ENCODE measurements around the gene USP47.
A peak's percentile ranks its signal among the peaks of the same experiment; 100 is the strongest.

Gene USP47

DNA sequence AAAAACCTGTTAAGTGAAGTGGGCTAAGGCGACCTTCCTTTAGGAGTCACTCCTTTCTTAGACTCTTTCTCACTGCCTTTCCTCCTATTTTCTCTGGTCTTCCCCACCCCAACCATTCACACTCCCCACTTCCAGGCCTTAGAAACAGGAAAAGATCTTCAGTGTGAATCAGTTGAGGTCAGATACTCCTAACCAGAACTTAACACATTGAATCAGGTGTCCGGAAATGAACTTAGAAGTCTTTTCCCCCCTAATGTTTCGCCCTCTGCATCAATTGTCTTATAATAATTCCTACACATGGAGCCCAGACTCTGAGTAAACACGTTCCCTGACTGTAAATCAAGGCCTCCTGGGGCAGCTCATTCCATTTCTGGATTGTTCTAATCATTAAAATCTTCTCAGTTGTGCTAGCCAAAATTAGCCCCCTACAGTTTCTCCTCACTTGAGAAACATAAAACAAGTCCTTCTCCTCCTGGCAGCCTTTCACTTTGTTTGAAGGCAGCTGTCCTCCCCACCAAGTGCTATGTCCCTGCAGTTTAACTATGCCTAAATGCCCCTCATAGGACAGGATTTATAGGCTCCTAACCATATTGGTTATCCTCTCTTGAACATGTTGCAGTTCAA is 32.7 kb upstream of the USP47 start:
- H3K23ac ChIP-seq (ENCODE audit: low read depth, low read length, poor library complexity): no peak overlapping the region
- H3K27me3 ChIP-seq (ENCODE audit: control insufficient read depth in 3 of 3, insufficient read depth in 3 of 3, low read depth in 1 of 3, low read length in 3 of 3): peaks cover 0 to 5% (median 0%) of the 10 kb centered on the region in 3 experiments
- no peak overlapping the region for H4K8ac ChIP-seq (ENCODE audit: low read depth, low read length)
- H3K79me1 ChIP-seq (ENCODE audit: low read depth, low read length): no peaks in the 10 kb centered on the region
- H3K14ac ChIP-seq (ENCODE audit: low read length): no peak overlapping the region
- DNase-seq (ENCODE audit: low spot score): no peak
- no peak overlapping the region for H3K9ac ChIP-seq (ENCODE audit: low read depth, low read length, poor library complexity)
- no peak overlapping the region for H3K4me2 ChIP-seq (ENCODE audit: insufficient read depth, low read length, poor library complexity, severe bottlenecking)
- H3K4ac ChIP-seq (ENCODE audit: low read length): no peak overlapping the region
- H3K9me3 ChIP-seq (replicated peaks in 1 of 2; ENCODE audit: control insufficient read depth in 2 of 2, insufficient read depth in 1 of 2, low read depth in 1 of 2, low read length in 2 of 2): no peaks in the 10 kb centered on the region
- no peak overlapping the region for H2BK120ac ChIP-seq (ENCODE audit: low read depth, low read length)
- H3K18ac ChIP-seq (ENCODE audit: low read length): no peak overlapping the region
- no peak overlapping the region for H2BK12ac ChIP-seq (ENCODE audit: low read length)
- H2AK5ac ChIP-seq (ENCODE audit: low read depth, low read length): no peak overlapping the region
- H3K36me3 ChIP-seq (replicated peaks in 1 of 2; ENCODE audit: control insufficient read depth in 2 of 2, insufficient read depth in 2 of 2, low read length in 2 of 2): no peaks in the 10 kb centered on the region
- no peak overlapping the region for H2BK15ac ChIP-seq (ENCODE audit: low read length)
- H2AFZ ChIP-seq (ENCODE audit: low read length): no peak overlapping the region
- H3K27ac ChIP-seq (replicated peaks; ENCODE audit: low read length): no peak overlapping the region
- no peak overlapping the region for H4K91ac ChIP-seq (ENCODE audit: low read depth, low read length, poor library complexity)
- H2BK5ac ChIP-seq (ENCODE audit: low read length): no peak overlapping the region
- no CpG with 5 or more reads among the region's 4 CpGs for WGBS, 2 donors (ENCODE audit: extremely low coverage in 2 of 2, insufficient read length in 2 of 2, insufficient replicate concordance in 1 of 2)
- H3K4me1 ChIP-seq (ENCODE audit: control insufficient read depth in 2 of 2, insufficient read depth in 1 of 2, low read depth in 1 of 2, low read length in 2 of 2): no peaks in the 10 kb centered on the region
- no peak overlapping the region for H3K4me3 ChIP-seq (ENCODE audit: low read length in 2 of 2)

DNA sequence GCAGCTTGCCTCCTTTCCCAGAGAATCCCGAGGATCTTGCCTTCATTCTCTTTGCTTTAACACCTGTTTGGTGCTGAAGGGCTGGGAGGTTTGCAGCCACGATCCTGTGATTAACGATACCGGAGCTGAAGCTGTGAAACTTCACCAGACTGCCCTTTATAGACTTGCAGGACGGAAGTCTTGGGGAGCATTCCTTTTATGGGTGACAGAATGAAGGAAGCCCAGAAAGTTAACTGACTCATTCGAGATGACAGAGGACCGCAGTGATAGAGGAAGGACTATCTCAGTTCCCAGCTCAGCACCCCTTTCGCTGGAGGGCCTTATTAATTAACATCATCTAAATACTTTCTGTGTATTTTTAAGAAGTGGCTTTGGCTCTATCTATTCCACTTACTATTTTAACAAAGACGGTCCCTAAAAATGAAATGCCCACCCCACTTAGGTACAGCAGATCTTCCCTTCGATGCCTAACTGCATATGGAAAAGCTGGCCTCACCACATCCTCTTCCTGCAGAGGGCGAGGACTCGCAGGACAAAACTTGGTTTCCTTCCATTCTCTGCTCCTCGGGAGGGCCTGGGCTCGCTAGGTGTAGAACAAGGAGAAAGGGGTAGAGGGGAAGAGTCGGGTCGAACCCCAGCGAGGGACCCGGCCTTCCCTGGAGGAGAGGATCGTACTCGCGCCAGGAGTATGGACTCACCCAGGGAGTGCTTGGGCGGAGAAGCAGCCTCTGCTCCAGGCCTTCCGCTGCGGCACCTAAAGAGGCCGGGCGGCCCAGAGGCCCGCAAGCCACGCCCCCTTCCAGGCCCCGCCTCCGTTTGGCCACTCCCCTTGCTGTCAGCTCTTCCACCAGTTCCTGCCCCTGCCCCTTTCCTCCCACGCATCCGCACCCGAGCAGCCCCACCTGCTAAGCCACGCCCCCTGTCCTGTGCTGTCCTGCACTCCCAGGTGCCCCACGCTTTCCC is 30.7 kb upstream of the USP47 start:
- DNase-seq (ENCODE audit: low spot score): no peak
- H2AK5ac ChIP-seq (ENCODE audit: low read depth, low read length): no peak overlapping the region

DNA sequence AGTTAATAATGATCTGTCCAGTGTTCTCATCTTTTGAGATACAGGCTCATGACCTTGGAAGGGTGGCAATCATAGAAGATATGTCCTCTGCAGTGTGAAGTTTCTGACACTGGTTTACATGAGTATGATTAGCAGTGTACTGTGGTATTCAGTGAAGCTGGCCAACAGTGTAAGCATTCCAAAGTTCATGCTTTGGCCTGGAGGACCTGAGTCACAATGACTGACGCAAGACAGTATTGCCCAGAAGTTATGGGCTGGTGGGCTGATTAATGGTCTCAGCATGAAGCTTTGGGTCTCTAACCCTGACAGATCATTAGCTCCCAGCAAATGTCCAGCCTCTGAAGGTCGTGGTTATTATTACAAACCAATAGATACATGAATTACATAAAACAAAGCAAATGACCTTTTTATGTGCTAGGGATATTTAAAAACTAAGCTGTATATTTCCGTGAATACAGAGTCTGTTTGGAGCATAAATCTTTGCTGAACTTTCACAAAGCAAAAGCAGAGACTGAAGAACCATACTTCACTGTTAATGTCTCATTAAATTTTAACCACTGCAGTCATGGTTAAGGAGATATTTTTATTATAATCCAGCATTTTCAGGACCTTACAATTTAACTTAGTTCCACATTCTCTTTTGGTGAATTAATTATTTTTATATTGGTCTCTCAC is 28.3 kb upstream of the USP47 start:
- Histone ChIP-seq H3K4me1 (ENCODE audit: control insufficient read depth in 2 of 2, insufficient read depth in 1 of 2, low read depth in 1 of 2, low read length in 2 of 2) (no peaks in the 10 kb centered on the region), H3K4me2 (ENCODE audit: insufficient read depth, low read length, poor library complexity, severe bottlenecking) (no peak overlapping the region), H4K8ac (ENCODE audit: low read depth, low read length) (no peak overlapping the region), H3K79me1 (ENCODE audit: low read depth, low read length) (no peaks in the 10 kb centered on the region), H2BK15ac (ENCODE audit: low read length) (no peak overlapping the region), H3K9ac (ENCODE audit: low read depth, low read length, poor library complexity) (no peak overlapping the region), H2AK5ac (ENCODE audit: low read depth, low read length) (no peak overlapping the region), H2AFZ (ENCODE audit: low read length) (no peak overlapping the region), H3K27me3 (ENCODE audit: control insufficient read depth in 3 of 3, insufficient read depth in 3 of 3, low read depth in 1 of 3, low read length in 3 of 3) (no peaks in the 10 kb centered on the region), H2BK5ac (ENCODE audit: low read length) (no peak overlapping the region), H2BK12ac (ENCODE audit: low read length) (no peak overlapping the region), H3K27ac (replicated peaks; ENCODE audit: low read length) (no peak overlapping the region), H3K4me3 (ENCODE audit: low read length in 2 of 2) (no peak overlapping the region), H3K18ac (ENCODE audit: low read length) (no peak overlapping the region), H3K14ac (ENCODE audit: low read length) (no peak overlapping the region), H4K91ac (ENCODE audit: low read depth, low read length, poor library complexity) (no peak overlapping the region), H3K36me3 (replicated peaks in 1 of 2; ENCODE audit: control insufficient read depth in 2 of 2, insufficient read depth in 2 of 2, low read length in 2 of 2) (no peaks in the 10 kb centered on the region), H2BK120ac (ENCODE audit: low read depth, low read length) (no peak overlapping the region), H3K4ac (ENCODE audit: low read length) (no peak overlapping the region), H3K23ac (ENCODE audit: low read depth, low read length, poor library complexity) (no peak overlapping the region), H3K9me3 (replicated peaks in 1 of 2; ENCODE audit: control insufficient read depth in 2 of 2, insufficient read depth in 1 of 2, low read depth in 1 of 2, low read length in 2 of 2) (no peaks in the 10 kb centered on the region)
- no CpG with 5 or more reads among the region's 3 CpGs for WGBS, 2 donors (ENCODE audit: extremely low coverage in 2 of 2, insufficient read length in 2 of 2, insufficient replicate concordance in 1 of 2)
- DNase-seq (ENCODE audit: low spot score): no peak

More for the DNA sequence above, 30.7 kb upstream of the USP47 start:
- no peak overlapping the region for H4K8ac ChIP-seq (ENCODE audit: low read depth, low read length)
- no peak overlapping the region for H3K4ac ChIP-seq (ENCODE audit: low read length)
- no peak overlapping the region for H3K14ac ChIP-seq (ENCODE audit: low read length)
- H3K23ac ChIP-seq (ENCODE audit: low read depth, low read length, poor library complexity): peak overlapping the region; percentile 38
- H4K91ac ChIP-seq (ENCODE audit: low read depth, low read length, poor library complexity): no peak overlapping the region
- no peak overlapping the region for H3K4me2 ChIP-seq (ENCODE audit: insufficient read depth, low read length, poor library complexity, severe bottlenecking)
- no peak overlapping the region for H2BK15ac ChIP-seq (ENCODE audit: low read length)
- no peaks in the 10 kb centered on the region for H3K79me1 ChIP-seq (ENCODE audit: low read depth, low read length)
- peak overlapping the region; percentile 53 for H3K18ac ChIP-seq (ENCODE audit: low read length)
- no peak overlapping the region for H2BK5ac ChIP-seq (ENCODE audit: low read length)
- H3K27me3 ChIP-seq (ENCODE audit: control insufficient read depth in 3 of 3, insufficient read depth in 3 of 3, low read depth in 1 of 3, low read length in 3 of 3): peaks cover 0 to 4% (median 0%) of the 10 kb centered on the region in 3 experiments
- WGBS, 2 donors (ENCODE audit: extremely low coverage in 2 of 2, insufficient read length in 2 of 2, insufficient replicate concordance in 1 of 2): no CpG with 5 or more reads among the region's 35 CpGs
- no peaks in the 10 kb centered on the region for H3K36me3 ChIP-seq (replicated peaks in 1 of 2; ENCODE audit: control insufficient read depth in 2 of 2, insufficient read depth in 2 of 2, low read length in 2 of 2)
- no peaks in the 10 kb centered on the region for H3K9me3 ChIP-seq (replicated peaks in 1 of 2; ENCODE audit: control insufficient read depth in 2 of 2, insufficient read depth in 1 of 2, low read depth in 1 of 2, low read length in 2 of 2)
- no peaks in the 10 kb centered on the region for H3K4me1 ChIP-seq (ENCODE audit: control insufficient read depth in 2 of 2, insufficient read depth in 1 of 2, low read depth in 1 of 2, low read length in 2 of 2)
- no peak overlapping the region for H2AFZ ChIP-seq (ENCODE audit: low read length)
- no peak overlapping the region for H2BK12ac ChIP-seq (ENCODE audit: low read length)
- no peak overlapping the region for H3K4me3 ChIP-seq (ENCODE audit: low read length in 2 of 2)
- H3K9ac ChIP-seq (ENCODE audit: low read depth, low read length, poor library complexity): no peak overlapping the region
- H2BK120ac ChIP-seq (ENCODE audit: low read depth, low read length): no peak overlapping the region
- H3K27ac ChIP-seq (replicated peaks; ENCODE audit: low read length): no peak overlapping the region

Measured in neuronal stem cell (in vitro differentiated cells).